ENCODE data around the gene CNDP1.

CNDP1 gene

GRCh38 chr18:74507097-74507881 lies 27.0 kb upstream of the CNDP1 start:
- FAIRE-seq = no peak

GRCh38 chr18:74507927-74508326 lies 26.4 kb upstream of the CNDP1 start:
- FAIRE-seq = no peak

GRCh38 chr18:74508366-74508765 lies 25.9 kb upstream of the CNDP1 start:
- FAIRE-seq = no peak

- FAIRE-seq = no peak
Observed at GRCh38 chr18:74508821-74509225, 25.5 kb upstream of the CNDP1 start.

- no peak for FAIRE-seq
Observed at GRCh38 chr18:74509856-74510769, 24.2 kb upstream of the CNDP1 start.

- FAIRE-seq = no peak
Observed at GRCh38 chr18:74510770-74511095, 23.6 kb upstream of the CNDP1 start.

- no peak for FAIRE-seq
Observed at GRCh38 chr18:74511823-74512222, 22.5 kb upstream of the CNDP1 start.

- FAIRE-seq = no peak
Observed at GRCh38 chr18:74512321-74513053, 21.8 kb upstream of the CNDP1 start.

- FAIRE-seq = no peak
Observed at GRCh38 chr18:74513149-74513882, 21.0 kb upstream of the CNDP1 start.

GRCh38 chr18:74513883-74514205 lies 20.5 kb upstream of the CNDP1 start:
- no peak for FAIRE-seq

GRCh38 chr18:74514860-74515495 lies 19.3 kb upstream of the CNDP1 start:
- FAIRE-seq = no peak

GRCh38 chr18:74515620-74516231 lies 18.6 kb upstream of the CNDP1 start:
- FAIRE-seq = no peak

GRCh38 chr18:74516271-74517235 lies 17.7 kb upstream of the CNDP1 start:
- no peak for FAIRE-seq

GRCh38 chr18:74517236-74517630 lies 17.1 kb upstream of the CNDP1 start:
- no peak for FAIRE-seq

- no peak for FAIRE-seq
Observed at GRCh38 chr18:74518456-74519295, 15.6 kb upstream of the CNDP1 start.

- FAIRE-seq = no peak
Observed at GRCh38 chr18:74519320-74520095, 14.8 kb upstream of the CNDP1 start.

- FAIRE-seq = no peak
Observed at GRCh38 chr18:74520096-74520833, 14.0 kb upstream of the CNDP1 start.

- FAIRE-seq = no peak
Observed at GRCh38 chr18:74521068-74521725, 13.1 kb upstream of the CNDP1 start.
